Activated T-cell treated with anti-CD3 and anti-CD28 coated beads, Interleukin-2, amount 50 U/mL, for 1 hour (primary cell): Measurements from ENCODE around the gene PCDHGA9.
"Not testable (repeated sequence)": the region's sequence is repeated elsewhere in the genome, so short reads cannot be mapped to it uniquely, and the experiment has no call there.

Experiments used
- DNase-seq: peaks from one replicate; pipeline ENCODE4 v3.0.0-alpha.2; 2020

Gene PCDHGA9

DNA sequence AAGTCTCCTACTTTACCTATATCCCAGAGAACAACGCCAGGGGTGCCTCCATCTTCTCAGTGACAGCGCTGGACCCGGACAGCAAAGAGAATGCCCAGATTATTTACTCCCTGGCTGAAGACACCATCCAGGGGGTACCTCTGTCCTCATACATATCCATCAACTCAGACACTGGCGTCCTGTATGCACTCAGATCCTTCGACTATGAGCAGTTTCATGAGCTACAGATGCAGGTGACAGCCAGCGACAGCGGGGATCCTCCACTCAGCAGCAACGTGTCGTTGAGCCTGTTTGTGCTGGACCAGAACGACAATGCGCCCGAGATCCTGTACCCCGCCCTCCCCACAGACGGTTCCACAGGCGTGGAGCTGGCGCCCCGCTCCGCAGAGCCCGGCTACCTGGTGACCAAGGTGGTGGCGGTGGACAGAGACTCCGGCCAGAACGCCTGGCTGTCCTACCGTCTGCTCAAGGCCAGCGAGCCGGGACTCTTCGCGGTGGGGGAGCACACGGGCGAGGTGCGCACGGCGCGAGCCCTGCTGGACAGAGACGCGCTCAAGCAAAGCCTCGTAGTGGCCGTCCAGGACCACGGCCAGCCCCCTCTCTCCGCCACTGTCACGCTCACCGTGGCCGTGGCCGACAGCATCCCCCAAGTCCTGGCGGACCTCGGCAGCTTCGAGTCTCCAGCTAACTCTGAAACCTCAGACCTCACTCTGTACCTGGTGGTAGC, 12.1 kb downstream of the PCDHGA9 start:
- not testable (repeated sequence) for DNase-seq

DNA sequence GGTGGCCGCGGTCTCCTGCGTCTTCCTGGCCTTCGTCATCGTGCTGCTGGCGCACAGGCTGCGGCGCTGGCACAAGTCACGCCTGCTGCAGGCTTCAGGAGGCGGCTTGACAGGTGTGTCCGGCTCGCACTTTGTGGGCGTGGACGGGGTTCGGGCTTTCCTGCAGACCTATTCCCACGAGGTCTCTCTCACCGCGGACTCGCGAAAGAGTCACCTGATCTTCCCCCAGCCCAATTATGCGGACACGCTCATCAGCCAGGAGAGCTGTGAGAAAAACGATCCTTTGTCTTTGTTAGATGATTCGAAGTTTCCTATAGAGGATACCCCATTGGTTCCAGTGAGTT, 12.7 kb downstream of the PCDHGA9 start:
- DNase-seq: not testable (repeated sequence)

GRCh38 chr5:141417494-141418172, 15.1 kb downstream of the PCDHGA9 start, which contains the start of gene PCDHGB7:
PCDHGB7 (plus strand) TSS chr5:141417677; CDS start chr5:141417860, 183 bp downstream.
- not testable (repeated sequence) for DNase-seq

DNA sequence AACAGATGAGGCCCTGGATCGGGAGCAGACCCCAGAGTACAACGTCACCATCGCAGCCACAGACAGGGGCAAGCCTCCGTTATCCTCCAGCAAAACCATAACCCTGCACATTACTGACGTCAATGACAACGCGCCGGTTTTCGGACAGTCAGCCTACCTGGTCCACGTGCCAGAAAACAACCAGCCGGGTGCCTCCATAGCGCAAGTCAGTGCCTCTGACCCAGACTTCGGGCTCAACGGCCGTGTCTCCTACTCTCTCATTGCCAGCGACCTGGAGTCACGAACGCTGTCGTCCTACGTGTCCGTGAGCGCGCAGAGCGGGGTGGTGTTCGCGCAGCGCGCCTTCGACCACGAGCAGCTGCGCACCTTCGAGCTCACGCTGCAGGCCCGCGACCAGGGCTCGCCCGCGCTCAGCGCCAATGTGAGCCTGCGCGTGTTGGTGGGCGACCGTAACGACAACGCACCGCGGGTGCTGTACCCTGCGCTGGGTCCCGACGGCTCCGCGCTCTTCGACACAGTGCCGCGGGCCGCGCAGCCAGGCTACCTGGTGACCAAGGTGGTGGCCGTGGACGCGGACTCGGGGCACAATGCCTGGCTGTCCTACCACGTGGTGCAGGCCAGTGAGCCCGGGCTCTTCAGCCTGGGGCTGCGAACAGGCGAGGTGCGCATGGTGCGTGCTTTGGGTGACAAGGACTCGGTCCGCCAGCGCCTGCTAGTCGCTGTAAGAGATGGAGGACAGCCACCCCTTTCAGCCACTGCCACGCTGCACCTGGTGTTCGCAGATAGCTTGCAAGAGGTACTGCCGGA, 16.7 kb downstream of the PCDHGA9 start:
- no peak for DNase-seq

GRCh38 chr5:141420855-141421488, 18.4 kb downstream of the PCDHGA9 start, which contains the start of gene PCDHGA11:
PCDHGA11 (plus strand) TSS chr5:141421051; CDS start chr5:141421228, 177 bp downstream.
- no peak for DNase-seq

DNA sequence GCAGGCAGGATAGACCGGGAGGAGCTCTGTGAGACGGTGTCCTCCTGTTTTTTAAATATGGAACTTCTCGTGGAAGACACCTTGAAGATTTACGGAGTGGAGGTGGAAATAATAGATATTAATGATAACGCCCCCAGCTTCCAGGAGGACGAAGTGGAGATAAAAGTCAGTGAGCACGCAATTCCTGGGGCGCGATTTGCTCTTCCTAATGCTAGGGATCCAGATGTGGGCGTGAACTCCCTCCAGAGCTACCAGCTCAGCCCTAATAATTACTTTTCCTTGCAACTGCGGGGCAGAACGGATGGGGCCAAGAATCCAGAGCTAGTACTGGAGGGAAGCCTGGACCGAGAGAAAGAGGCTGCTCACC, 18.9 kb downstream of the PCDHGA9 start:
- DNase-seq: no peak

DNA sequence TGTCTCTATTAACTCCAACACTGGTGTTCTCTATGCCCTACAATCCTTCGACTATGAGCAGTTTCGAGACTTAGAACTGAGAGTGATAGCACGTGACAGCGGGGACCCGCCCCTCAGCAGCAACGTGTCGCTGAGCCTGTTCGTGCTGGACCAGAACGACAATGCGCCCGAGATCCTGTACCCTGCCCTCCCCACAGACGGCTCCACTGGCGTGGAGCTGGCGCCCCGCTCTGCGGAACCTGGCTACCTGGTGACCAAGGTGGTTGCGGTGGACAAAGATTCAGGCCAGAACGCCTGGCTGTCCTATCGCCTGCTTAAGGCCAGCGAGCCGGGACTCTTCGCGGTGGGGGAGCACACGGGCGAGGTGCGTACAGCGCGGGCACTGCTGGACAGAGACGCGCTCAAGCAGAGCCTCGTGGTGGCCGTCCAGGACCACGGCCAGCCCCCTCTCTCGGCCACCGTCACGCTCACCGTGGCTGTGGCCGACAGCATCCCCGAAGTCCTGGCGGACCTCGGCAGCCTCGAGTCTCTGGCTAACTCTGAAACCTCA, 20.2 kb downstream of the PCDHGA9 start:
- DNase-seq: no peak

DNA sequence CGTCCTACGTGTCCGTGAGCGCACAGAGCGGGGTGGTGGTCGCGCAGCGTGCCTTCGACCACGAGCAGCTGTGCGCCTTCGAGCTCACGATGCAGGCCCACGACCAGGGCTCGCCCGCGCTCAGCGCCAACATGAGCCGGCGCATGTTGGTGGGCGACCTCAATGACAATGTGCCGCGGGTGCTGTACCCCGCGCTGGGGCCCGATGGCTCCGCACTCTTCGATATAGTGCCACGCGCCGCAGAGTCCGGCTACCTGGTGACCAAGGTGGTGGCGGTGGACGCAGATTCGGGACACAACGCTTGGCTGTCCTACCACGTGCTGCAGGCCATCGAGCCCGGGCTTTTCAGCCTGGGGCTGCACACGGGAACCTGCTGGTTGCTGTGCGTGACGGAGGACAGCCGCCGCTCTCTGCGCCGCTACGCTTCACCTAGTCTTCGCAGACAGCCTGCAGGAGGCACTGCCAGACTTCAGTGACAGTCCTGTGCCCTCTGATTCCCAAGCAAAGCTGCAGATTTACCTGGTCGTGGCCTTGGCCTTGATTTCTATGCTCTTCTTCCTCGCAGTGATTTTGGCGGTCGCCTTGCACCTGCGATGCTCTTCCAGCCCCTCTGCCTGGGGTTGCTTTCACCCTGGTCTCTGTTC, 25.3 kb downstream of the PCDHGA9 start:
- DNase-seq: no peak

- no peak for DNase-seq
Observed at GRCh38 chr5:141430332-141431113, 27.9 kb downstream of the PCDHGA9 start, which contains the start of gene PCDHGA12. PCDHGA12 (plus strand) TSS chr5:141430507; CDS start chr5:141430760, 253 bp downstream.

DNA sequence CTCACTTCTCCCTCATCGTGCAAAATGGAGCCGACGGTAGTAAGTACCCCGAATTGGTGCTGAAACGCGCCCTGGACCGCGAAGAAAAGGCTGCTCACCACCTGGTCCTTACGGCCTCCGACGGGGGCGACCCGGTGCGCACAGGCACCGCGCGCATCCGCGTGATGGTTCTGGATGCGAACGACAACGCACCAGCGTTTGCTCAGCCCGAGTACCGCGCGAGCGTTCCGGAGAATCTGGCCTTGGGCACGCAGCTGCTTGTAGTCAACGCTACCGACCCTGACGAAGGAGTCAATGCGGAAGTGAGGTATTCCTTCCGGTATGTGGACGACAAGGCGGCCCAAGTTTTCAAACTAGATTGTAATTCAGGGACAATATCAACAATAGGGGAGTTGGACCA, 28.7 kb downstream of the PCDHGA9 start:
- no peak for DNase-seq

DNA sequence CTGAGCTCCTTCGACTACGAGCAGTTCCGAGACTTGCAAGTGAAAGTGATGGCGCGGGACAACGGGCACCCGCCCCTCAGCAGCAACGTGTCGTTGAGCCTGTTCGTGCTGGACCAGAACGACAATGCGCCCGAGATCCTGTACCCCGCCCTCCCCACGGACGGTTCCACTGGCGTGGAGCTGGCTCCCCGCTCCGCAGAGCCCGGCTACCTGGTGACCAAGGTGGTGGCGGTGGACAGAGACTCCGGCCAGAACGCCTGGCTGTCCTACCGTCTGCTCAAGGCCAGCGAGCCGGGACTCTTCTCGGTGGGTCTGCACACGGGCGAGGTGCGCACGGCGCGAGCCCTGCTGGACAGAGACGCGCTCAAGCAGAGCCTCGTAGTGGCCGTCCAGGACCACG, 29.7 kb downstream of the PCDHGA9 start:
- DNase-seq: not testable (repeated sequence)

DNA sequence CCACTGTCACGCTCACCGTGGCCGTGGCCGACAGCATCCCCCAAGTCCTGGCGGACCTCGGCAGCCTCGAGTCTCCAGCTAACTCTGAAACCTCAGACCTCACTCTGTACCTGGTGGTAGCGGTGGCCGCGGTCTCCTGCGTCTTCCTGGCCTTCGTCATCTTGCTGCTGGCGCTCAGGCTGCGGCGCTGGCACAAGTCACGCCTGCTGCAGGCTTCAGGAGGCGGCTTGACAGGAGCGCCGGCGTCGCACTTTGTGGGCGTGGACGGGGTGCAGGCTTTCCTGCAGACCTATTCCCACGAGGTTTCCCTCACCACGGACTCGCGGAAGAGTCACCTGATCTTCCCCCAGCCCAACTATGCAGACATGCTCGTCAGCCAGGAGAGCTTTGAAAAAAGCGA, 30.1 kb downstream of the PCDHGA9 start:
- DNase-seq: not testable (repeated sequence)

GRCh38 chr5:141434006-141434405, 31.4 kb downstream of the PCDHGA9 start:
- DNase-seq: no peak

- no peak for DNase-seq
Observed at GRCh38 chr5:141437221-141437620, 34.6 kb downstream of the PCDHGA9 start.

- DNase-seq: no peak
Observed at GRCh38 chr5:141439411-141440141, 37.0 kb downstream of the PCDHGA9 start.

- no peak for DNase-seq
Observed at GRCh38 chr5:141440341-141440740, 37.8 kb downstream of the PCDHGA9 start.

GRCh38 chr5:141441571-141442170, 39.1 kb downstream of the PCDHGA9 start:
- DNase-seq: no peak
